GM21515 (cell line): Measurements from ENCODE around the gene LPCAT2.

ENCODE experiments used
- ATAC-seq: cut with Tn5 transposase; IDR thresholded peaks from one replicate; pipeline ENCODE4 v1.9.1; 2021; ENCODE audit not compliant: unreplicated experiment

LPCAT2 gene

DNA sequence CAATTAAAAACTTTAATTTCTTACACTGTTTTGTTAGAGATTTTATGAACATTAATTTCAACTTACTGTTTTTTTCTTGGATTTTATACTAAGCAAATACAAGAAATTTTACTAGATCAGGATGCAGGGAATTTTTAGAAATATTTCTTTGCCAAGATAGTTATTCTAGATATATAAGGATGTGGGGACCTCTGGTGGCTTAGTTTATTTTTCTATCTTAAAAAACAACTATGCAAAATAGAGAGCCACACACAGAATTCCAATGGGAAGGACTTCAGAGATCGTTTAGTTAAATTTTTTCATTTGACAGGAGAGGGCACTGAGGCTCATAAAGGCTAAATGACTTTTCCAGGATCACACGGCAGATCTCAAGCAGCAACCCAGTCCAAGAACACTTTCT, 34.6 kb downstream of the LPCAT2 start:
- no peak for ATAC-seq

DNA sequence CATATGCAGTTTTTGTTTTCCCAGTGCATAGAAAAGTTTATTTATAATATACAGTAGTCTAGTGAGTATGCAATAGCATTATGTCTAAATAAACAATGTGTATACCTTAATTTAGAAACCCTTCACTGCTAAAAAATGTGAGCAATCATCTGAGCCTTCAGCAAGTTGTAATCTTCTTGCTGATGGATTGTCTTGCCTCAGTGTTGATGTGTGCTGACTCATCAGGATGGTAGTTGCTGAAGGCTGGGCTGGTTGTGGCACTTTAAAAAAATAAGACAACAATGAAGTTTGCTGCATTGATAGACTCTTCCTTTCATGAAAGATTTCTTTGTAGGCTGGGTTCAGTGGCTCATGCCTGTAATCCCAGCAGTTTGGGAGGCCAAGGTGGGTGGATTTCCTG, 43.7 kb downstream of the LPCAT2 start:
- ATAC-seq = no peak

DNA sequence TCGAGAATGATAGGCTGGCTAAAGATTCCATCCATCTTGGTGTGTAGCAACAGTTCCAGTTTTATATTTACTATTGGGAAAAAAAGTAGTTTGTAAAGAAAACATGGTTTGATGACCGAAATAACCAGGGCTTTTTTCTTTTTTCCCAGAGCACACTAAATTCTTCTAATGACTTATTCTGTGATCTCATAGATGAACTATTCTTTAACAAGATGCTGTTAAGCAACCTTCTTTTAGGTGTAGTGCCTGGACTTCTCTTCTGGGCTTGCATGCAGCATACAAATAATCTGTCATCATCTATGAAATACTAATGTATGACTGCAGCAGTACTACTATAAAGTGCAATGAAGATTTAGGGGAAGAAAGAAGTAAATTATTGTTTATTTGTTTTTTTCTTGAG, 46.6 kb downstream of the LPCAT2 start:
- ATAC-seq = no peak

DNA sequence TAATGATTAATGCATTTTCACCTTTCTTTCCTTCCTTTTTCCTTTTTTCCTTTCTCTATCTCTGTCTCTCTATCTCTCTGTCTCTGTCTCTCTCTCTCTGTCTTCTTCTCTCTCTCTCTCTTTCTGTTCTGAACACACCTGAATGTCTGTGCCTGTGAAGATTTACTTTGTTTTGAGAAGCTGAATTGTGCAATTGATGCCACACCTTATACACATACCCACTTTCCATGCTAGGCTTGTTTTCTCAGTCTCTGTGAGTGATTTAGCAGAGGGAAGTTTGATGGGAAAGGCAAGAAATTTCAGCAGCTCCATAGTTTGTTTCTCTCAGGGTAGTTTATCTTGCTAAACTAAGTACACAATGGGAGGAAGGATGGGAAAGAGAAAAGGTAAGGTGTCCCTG, 48.3 kb downstream of the LPCAT2 start:
- no peak for ATAC-seq

DNA sequence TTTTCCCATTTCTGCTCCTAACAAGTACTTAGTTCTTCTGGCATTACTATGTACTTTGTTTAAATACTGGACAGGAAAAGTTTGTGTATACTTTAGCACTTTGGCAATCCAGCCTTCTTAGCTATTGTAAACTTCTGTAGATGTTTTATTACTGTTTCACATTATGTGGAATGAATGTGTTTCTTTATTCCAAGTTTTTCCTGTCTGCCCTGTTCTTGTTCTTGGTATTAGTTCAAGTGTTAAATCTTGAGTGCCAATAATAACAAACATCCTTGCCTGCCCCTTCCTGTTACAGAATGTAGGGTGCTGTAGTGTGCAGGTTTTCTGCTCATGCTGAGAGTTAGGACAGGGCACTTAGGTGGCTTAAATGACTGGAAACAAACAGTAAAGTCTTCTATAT, 50.4 kb downstream of the LPCAT2 start:
- no peak for ATAC-seq

DNA sequence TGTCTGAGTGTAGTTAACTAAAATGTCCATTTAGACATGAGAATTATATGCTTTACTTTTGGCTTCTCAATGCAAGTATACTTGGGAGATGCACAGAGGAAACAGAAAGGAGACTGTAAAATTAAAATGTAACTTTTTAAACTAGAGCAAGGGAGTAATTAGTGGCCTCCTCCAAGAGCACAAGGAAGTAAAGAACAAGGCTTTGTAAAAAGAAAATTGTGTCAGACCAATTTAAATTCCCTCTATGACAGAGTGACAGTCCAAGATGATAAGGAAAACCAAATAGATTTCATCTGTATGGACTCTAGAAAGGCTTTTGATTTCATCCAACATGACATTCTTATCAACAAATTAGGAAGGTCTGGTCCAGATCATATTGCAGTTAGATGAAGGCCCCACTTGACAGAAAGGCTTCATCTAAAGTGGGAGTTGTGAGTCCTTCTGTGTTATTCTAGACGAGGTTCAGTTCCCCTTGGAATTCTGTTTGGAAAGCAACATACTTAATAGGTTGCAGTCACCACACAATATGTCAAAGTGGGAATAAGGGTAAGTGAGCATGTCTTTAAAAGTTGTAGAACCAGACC, 51.2 kb downstream of the LPCAT2 start:
- no peak for ATAC-seq

DNA sequence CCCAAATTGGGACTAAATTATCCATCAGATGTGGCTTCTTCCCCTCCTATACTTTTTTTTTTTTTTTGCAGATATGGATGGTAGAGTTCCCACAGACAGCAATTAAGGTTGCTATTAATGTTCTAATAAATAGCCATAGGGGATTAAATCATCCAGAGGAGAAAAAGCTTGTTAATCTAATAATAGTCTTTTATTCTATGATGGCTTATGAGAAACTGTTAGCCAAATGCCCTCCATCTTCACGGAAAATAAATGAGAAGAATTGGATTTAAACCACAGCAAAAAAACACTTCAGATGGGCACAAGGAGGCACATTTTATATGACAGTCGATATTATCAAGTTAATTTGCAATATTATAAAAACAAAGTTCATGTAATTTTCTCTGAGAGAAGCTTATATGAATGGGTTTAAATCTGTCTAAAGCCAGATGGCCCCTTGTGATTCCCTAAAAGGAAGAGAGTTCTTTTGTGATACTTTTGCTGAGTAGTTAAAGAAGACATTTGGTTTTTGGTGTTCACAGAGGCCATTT, 52.5 kb downstream of the LPCAT2 start:
- no peak for ATAC-seq

DNA sequence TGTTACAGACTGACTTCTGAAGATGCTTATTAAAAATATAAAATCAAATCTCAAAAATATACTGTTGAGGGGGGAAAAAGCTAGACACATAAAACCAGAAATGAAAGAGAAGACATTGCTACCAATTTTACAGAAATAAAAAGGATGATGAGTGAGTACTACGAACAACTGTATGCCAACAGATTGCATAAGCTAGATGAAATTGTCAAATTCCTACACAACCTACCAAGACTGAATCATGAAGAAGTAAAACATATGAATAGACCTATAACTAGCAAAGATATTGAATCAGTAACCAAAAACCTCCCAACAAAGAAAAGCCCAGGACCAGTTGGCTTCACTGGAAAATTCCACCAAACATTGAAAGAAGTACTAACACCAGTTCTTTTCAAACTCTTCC, 54.1 kb downstream of the LPCAT2 start:
- no peak for ATAC-seq

DNA sequence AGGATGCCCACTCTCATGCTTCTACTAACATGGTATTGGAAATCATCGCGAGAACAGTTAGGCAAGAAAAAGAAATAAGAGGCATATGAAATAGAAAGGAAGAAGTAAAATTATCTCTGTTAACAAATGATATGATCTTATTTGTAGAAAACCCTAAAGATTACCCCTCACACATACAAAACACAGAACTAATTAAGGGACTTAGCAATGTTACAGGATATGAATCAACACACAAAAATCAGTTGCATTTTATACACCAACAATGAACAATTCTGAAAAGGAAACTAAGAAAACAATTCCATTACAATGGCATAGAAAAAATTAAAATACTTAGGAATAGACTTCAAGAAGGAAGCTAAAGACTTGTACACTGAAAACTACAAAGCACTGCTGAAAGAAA, 54.9 kb downstream of the LPCAT2 start:
- no peak for ATAC-seq

DNA sequence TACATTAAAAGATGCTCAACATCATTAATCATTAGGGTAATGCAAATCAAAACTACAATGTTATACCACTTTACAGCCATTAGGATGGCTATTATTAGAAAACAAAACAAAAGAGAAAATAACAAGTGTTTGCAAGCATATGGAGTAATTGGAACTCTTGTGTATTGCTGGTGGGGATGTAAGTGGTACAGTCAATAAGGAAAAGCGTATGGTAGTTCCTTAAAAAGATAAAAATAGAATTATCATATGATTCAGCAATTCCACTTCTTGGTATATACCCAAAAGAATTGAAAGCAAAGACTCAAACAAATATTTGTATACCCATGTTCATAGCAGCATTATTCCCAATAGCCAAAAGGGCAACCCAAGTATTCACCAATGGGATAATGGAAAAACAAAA, 56.2 kb downstream of the LPCAT2 start:
- ATAC-seq = no peak

DNA sequence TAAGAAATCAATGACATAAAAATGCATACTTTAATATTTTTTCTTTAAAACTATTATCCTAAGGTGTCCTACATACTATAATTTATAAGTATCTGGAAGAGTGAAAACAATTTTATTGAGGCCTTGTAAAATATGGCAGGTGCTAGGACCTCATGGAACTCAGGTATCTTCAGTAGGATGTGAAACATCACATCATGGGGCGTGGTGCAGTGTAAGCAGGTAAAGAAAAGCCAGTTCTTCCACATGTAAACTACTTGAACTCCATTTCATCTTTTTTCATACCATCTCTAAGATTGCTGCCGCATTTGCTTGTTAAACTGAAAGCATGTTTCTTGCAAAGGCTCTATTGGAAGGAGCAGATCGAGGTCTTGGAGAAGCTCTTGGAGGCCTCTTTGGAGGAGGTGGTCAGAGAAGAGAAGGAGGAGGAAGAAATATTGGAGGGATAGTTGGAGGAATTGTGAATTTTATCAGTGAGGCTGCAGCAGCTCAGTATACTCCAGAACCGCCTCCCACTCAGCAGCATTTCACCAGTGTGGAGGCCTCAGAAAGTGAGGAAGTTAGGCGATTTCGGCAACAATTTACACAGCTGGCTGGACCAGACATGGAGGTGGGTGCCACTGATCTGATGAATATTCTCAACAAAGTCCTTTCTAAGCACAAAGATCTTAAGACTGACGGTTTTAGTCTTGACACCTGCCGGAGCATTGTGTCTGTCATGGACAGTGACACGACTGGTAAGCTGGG, 57.7 kb downstream of the LPCAT2 start, which contains the start of gene CAPNS2:
CAPNS2 (plus strand) TSS at position 253 of the 744 bp plus-strand sequence; CDS start at position 326, 73 bp downstream.
- ATAC-seq = no peak

DNA sequence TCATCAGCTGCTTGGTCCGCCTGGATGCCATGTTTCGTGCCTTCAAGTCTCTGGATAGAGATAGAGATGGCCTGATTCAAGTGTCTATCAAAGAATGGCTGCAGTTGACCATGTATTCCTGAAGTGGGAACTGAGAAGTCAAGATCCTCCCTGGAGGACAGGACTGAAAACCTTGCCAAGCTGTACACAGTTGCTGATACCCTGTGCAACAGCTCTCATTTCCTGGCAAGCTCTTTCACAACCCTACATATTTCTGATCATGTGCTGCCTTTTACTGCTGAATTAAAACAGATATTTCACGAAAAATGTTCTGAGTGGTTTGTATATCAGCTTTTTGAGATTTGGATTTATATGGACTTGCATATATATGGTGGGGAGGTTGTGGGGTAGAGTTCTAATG, 58.5 kb downstream of the LPCAT2 start:
- ATAC-seq = no peak

DNA sequence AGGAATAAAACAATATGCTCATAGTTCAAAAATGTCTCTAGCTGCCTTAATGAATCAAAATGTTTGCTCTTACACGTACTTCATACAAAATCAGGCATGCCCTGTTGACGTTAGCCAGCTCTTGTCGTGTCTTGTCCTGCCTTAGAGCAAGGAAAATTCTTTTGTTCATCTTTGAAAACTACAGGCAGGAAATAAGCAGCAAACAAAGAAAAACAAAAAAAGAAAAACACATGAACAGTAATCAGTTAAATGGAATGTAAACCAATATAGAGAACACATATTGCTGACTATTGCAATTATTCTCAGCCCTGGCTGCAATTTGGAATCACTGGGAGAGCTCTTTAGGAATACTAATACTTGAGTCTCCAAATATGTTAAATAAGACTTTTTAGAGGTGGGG, 59.3 kb downstream of the LPCAT2 start:
- ATAC-seq = no peak

DNA sequence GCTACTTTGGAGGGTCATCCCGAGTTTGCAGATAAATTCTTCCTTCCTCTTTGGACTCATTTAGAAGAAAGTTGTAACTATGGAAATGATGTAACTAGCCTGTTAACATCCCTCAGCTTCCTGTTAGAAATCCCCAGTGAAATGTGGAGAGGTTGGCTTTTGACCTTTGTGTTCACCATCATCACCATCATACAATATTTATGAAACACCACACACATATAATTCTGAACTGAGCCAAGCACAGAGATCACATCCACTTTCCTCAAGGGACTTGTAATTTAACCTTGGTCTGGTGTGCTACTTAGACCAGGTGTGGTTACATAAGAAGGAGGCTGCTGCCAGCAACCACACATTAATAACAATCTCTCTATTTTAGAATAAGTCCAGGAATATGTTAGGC, 60.2 kb downstream of the LPCAT2 start:
- no peak for ATAC-seq

DNA sequence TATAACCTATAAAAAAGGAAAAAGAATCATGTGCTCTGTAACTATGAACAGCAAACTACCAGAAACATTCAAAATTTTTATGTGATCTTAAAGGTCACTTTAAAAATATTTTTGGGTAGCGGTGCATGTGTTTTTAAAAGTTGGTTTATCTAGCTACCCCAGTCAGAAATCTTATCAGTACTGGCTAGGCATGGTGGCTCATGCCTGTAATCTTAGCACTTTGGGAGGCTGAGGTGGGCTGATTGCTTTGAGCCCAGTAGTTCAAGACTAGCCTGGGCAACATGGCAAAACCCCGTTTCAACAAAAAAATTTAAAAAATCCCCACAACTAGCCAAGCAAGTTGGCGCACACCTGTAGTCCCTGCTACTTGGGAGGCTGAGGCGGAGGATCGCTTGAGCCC, 61.3 kb downstream of the LPCAT2 start:
- ATAC-seq = no peak

DNA sequence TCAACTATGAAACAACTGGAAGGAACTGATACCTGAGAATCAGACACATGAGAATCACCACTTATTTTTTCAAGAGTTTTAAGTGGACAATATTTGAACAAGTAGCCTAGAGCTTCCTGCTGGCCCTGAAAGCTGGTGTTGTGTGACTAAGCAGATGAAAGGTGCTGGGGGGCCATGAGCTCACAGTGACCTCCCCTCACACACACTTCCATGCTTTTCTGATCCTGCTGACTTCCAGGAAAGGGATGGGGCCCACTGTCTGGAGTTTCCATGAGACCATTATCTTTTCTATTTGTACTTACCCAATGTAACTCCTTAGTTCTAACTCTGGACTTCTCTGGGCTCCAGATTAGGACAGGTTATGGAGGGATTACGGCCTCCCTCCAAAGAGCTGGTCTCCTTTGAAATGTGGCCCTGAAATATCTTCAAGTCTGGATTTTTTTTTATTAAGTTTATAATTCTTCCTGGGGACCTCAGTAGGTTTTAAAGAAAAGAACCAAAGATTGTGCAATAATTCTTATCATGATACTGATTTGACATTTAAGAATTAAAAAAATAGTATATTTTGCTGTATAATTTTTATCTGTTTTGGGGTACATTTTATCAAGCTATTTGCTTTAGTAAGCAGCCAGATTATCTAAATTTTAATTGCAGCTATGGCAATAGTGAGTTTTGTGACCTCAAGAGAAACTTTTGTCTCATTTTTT, 62.5 kb downstream of the LPCAT2 start:
- no peak for ATAC-seq

DNA sequence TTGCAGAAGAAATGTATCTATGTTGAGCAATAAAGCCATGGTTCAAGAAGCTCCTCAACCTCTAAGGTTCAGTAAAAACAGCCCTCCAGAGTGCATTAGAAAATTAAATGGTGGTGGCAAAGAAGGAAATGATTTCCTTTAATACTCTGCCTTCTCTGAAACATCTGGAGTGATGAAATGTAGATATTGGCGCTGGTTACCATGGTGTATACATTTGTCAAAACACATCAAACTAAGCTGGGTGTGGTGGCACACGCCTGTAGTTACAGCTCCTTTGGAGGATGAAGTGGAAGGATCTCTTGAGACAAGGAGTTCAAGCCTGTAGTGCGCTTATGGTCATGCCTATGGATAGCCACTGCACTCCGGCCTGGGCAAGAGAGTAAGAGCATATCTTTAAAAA, 63.6 kb downstream of the LPCAT2 start:
- no peak for ATAC-seq

DNA sequence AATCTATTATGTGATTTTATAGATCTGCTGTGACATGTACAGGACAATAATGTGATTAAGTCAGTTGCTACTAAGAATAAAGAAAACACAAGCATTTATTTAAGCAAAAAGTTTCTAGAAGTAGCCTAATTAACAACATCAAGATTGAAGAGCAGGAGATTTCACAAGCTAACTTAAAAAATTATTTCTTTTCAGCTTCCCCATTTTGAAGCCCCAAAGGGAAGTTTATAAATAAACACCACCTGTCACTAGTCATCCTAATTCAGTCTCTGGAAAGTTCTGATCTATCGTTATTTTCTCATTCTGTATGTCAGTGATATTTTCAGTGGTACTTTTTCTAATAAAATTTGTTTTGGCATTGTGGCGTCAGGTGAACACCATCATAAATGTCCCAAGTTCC, 65.9 kb downstream of the LPCAT2 start:
- no peak for ATAC-seq

DNA sequence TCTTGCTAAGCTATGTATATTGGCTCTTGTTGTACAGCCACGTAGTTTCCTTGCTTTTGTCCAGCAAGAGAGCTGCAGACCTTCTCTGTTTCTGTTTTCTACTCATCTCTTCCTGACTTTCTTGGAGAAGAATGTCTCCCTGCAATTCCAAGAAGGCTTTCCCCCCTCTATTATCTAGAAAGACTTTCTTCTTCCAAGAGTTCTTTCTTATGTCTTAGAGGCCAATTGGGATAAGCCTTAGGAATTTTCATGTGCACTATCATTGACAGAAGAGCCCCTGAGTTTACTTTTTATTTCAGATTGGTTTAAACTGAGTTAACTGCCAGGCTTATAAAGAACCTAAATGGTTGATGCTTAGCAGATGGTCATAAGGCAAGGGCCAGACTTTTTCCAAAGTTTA, 66.6 kb downstream of the LPCAT2 start:
- no peak for ATAC-seq

DNA sequence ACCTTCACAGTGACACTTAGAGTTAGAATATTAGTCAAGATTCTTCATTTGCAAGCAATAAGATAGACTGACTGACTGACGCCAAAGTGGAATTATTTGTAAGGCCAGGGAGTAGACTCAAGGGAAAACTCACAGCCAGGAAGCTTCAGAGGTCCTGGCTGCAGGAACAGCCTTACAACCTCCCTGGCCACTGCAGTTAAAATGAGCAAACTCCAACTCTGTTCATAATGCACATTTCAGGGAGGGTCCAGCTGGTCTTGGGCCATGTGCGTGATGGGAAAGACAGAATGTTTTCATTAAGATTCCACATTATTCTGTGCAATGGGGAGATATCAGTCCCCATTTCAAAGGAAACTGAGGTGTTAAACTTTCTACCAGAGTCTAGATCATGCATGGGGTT, 67.5 kb downstream of the LPCAT2 start:
- no peak for ATAC-seq

DNA sequence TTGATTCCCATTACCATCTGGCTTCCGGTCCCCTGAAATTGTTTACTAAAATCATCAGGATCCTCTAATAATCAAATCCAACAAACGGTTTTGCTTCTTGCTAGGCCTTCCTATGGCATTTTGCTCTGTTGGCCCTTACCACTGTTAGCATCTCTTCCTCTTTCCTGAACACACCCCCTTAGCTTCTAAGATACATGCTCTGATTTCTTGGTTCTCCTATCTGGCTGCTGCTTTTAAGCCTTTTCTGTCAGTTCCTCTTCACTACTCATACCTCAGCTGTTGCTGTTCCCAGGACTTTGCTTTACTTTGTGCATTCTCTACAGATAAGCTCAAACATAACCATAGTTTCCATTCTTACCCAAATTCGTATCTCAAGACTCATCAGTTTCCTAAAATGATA, 69.0 kb downstream of the LPCAT2 start:
- no peak for ATAC-seq

DNA sequence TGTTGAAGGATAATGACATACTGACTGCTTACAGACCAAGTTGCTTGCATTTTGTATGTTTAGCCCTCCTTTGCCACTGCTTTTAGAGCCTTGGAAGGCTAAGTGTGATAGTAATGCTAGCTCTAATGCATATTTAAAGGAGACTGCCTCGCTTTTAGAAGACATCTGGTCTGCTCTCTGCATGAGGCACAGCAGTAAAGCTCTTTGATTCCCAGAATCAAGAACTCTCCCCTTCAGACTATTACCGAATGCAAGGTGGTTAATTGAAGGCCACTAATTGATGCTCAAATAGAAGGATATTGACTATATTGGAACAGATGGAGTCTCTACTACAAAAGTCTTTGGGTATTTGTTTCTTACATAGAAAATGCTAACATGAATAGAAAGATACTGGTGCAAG, 76.8 kb downstream of the LPCAT2 start:
- no peak for ATAC-seq
